ENCODE results near the gene GPR137. TPM values are rescaled to one million over a fixed set of nuclear protein-coding genes. Genes with fewer than 3 reads are reported as not detected.
A peak's percentile ranks its signal among the peaks of the same experiment; 100 is the strongest.

The GPR137 gene, protein sequence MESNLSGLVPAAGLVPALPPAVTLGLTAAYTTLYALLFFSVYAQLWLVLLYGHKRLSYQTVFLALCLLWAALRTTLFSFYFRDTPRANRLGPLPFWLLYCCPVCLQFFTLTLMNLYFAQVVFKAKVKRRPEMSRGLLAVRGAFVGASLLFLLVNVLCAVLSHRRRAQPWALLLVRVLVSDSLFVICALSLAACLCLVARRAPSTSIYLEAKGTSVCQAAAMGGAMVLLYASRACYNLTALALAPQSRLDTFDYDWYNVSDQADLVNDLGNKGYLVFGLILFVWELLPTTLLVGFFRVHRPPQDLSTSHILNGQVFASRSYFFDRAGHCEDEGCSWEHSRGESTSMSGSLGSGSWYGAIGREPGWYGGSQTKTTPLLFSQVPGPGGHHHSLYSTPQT
- total RNA-seq (10 to 100 TPM; 31.3 to 41.7 (median 38.5) TPM), polyA plus RNA-seq (35.2 TPM)
- long read RNA-seq, donor 1, transcript GPR137-204 (7 exons, 1,596 nt): major isoform, 45 of 82 reads
- long read RNA-seq, donor 1, partial matches to known transcripts: 5 of 82 reads
- long read RNA-seq, donor 1, other reads (novel, unspliced or antisense): 30 of 82 reads
- long read RNA-seq, donor 2, transcript GPR137-204 (7 exons, 1,596 nt): major isoform, 13 of 35 reads
- long read RNA-seq, donor 2, partial matches to known transcripts: 2 of 35 reads
- long read RNA-seq, donor 2, other reads (novel, unspliced or antisense): 16 of 35 reads
- long read RNA-seq, donor 3, transcript GPR137-201 (7 exons, 1,485 nt): minor isoform, 5 of 39 reads
- long read RNA-seq, donor 3, transcript GPR137-204 (7 exons, 1,596 nt): major isoform, 21 of 39 reads
- long read RNA-seq, donor 3, partial matches to known transcripts: 3 of 39 reads
- long read RNA-seq, donor 3, other reads (novel, unspliced or antisense): 10 of 39 reads
- long read RNA-seq, donor 4, transcript GPR137-204 (7 exons, 1,596 nt): major isoform, 19 of 37 reads
- long read RNA-seq, donor 4, partial matches to known transcripts: 1 of 37 reads
- long read RNA-seq, donor 4, other reads (novel, unspliced or antisense): 15 of 37 reads

DNA sequence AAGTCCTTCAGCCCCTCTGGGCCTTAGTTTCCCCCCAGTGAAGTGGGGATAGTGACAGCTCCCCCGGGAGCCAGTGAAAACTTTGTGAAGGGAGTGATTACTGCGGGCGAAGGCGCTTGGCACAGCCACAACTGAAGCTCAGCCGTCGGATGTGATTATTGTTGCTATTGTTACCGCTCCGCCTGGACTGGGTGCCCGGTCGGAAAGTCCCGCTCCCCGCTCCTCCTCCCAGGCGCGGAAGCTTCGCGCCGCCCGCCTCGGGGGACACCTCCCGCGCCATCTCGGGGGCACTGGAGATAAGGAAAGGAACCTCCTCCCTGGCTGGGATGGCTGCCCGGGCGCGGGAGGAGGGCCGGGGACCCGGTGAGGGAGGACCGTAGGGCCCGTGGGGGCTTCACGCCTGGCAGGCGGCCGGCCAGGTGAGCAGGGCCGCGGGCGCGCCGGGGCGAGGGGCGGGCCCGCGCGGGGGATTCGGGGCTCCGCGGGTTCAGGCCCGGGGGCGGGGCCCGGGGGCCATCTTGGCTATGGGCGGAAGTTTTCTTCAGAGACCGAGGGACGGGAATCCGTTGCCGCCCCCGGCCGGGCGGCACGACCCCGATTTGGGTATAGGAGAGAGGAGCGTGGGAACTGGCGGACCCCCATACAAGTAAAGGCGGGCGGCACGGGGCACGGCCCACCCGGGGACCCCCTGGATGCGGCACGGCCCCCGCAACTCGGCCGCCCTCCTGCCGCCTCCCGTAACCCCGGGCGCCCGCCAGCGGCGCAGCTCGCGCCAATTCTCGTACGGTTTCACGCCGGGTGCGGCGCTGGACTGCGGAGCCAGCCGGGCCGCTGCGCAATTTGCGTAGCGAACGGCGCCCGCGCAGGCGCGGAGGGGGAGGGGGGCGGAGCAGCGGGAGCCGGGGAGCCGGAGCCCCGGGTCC is at the start of gene GPR137:
TSS of gene GPR137 (plus strand) at position 887 of the 923 bp plus-strand sequence. CDS start 677 bp downstream, outside the sequence.
- peaks cover 7% of the 10 kb centered on the region for H3K4me1 ChIP-seq (ENCODE audit: control insufficient read depth, insufficient read depth, low read length)
- WGBS: under 1% methylated on average over 102 of the region's 102 CpGs
- intact Hi-C loops (cut with DNase I): no loop called here
- peak within 1 kb of the TSS; percentile 84 for H3K27ac ChIP-seq (ENCODE audit: low read length)
- H3K27me3 ChIP-seq (ENCODE audit: control insufficient read depth, insufficient read depth): no peaks in the 10 kb centered on the region
- ATAC-seq (peak; percentile 73), DNase-seq (peak; percentile 87 to 95 (median 95))
- H3K4me3 ChIP-seq (ENCODE audit: low read length): peak within 1 kb of the TSS; percentile 84
- H3K9me3 ChIP-seq (ENCODE audit: control insufficient read depth, low read length): no peaks in the 10 kb centered on the region

GRCh38 chr11:64237484-64237951 is 48.1 kb upstream of the GPR137 start:
- ATAC-seq (no peak), DNase-seq (peak in 2 of 3 donors; percentile 58 to 66)
- intact Hi-C loops (cut with DNase I): loop anchor here in 1 of 4 donors (5.0 kb wide), 1 partner anchor 65 kb away; the partner anchor contains the start of gene CATSPERZ
- H3K9me3 ChIP-seq (ENCODE audit: control insufficient read depth, low read length): no peaks in the 10 kb centered on the region
- H3K27ac ChIP-seq (ENCODE audit: low read length): no peak overlapping the region
- no peaks in the 10 kb centered on the region for H3K27me3 ChIP-seq (ENCODE audit: control insufficient read depth, insufficient read depth)
- 77% methylated on average over 12 of the region's 12 CpGs for WGBS
- no peak overlapping the region for H3K4me3 ChIP-seq (ENCODE audit: low read length)
- peaks cover 6% of the 10 kb centered on the region for H3K4me1 ChIP-seq (ENCODE audit: control insufficient read depth, insufficient read depth, low read length)

DNA sequence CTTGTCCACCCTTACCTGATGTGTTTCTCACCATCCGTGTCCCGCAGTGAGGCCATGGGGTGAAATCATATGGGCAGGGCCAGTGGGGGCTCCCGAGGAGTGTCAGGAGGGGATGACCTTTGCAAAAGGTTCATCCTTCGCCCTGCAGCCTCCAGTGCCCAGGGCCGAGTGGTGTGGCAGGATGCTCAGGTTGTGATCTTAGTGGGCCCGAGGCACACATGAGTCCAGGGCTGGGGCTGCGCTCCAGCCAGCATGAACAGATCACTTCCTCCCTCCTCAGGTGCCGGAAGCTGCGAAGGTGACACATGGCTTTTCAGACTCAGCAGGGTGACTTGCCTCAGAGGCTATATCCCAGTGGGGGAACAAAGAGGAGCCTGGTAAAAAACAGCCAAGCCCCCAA is 47.6 kb upstream of the GPR137 start:
- Histone ChIP-seq H3K4me3 (ENCODE audit: low read length) (no peak overlapping the region), H3K27me3 (ENCODE audit: control insufficient read depth, insufficient read depth) (no peaks in the 10 kb centered on the region), H3K27ac (ENCODE audit: low read length) (no peak overlapping the region), H3K9me3 (ENCODE audit: control insufficient read depth, low read length) (no peaks in the 10 kb centered on the region), H3K4me1 (ENCODE audit: control insufficient read depth, insufficient read depth, low read length) (peaks cover 7% of the 10 kb centered on the region)
- DNase-seq (peak in 2 of 3 donors; percentile 46 to 50), ATAC-seq (no peak)
- 89% methylated on average over 9 of the region's 9 CpGs for WGBS
- intact Hi-C loops (cut with DNase I): loop anchor here in 1 of 4 donors (5.0 kb wide), 1 partner anchor 64 kb away; the partner anchor contains the start of gene CATSPERZ

GRCh38 chr11:64238999-64239398 is 46.6 kb upstream of the GPR137 start:
- no peak overlapping the region for H3K4me3 ChIP-seq (ENCODE audit: low read length)
- DNase-seq: peak in 1 of 3 donors; percentile 48

DNA sequence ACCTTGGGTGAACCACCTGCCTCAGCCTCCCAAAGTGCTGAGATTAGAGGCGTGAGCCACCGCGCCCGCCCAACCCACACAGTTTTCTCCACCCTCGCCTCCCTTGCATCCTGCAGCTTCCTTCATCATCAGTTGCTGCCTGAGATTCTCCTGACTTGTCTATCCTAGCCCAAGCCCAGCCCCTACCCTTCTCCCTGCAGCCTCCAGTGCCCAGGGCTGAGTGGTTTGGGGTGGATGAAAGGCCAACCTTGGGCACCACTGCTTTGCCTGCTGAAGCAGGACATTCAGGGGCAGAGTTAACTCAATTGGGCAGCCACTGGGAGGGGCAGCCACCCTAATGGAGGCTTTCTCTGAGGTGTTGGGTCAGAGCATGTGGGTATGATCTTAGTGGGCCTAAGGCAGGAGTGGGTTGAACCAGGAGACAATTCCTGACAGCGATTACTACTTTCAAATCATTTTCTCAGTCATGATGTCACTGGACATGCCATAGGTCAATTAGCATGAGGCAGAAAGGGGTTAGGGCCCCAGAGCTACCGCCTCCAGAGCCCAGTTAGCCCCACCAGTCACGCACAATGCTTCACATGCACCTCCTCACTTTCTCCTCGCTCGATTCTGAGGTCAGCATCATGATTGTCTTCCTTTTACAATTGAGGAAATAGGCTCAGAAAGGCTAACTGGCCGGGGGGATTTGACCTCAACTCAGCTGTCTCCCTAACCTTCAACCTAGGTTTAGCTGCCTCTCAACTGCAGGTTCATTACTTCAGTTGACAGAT is 45.8 kb upstream of the GPR137 start:
- ATAC-seq (no peak), DNase-seq (peak in 2 of 3 donors; percentile 55 to 62)
- Histone ChIP-seq H3K27ac (ENCODE audit: low read length) (peak overlapping the region; percentile 89), H3K9me3 (ENCODE audit: control insufficient read depth, low read length) (no peaks in the 10 kb centered on the region), H3K27me3 (ENCODE audit: control insufficient read depth, insufficient read depth) (no peaks in the 10 kb centered on the region), H3K4me3 (ENCODE audit: low read length) (peak overlapping the region; percentile 49), H3K4me1 (ENCODE audit: control insufficient read depth, insufficient read depth, low read length) (peaks cover 7% of the 10 kb centered on the region)
- intact Hi-C loops (cut with DNase I): loop anchor here in 1 of 4 donors (5.0 kb wide), 1 partner anchor 62 kb away; the partner anchor contains the start of gene CATSPERZ
- 83% methylated on average over 11 of the region's 11 CpGs for WGBS

More at GRCh38 chr11:64238999-64239398, 46.6 kb upstream of the GPR137 start:
- peaks cover 7% of the 10 kb centered on the region for H3K4me1 ChIP-seq (ENCODE audit: control insufficient read depth, insufficient read depth, low read length)
- no peaks in the 10 kb centered on the region for H3K27me3 ChIP-seq (ENCODE audit: control insufficient read depth, insufficient read depth)
- no peak overlapping the region for H3K27ac ChIP-seq (ENCODE audit: low read length)
- H3K9me3 ChIP-seq (ENCODE audit: control insufficient read depth, low read length): no peaks in the 10 kb centered on the region
- no peak for ATAC-seq
- WGBS: 77% methylated on average over 5 of the region's 5 CpGs
- intact Hi-C loops (cut with DNase I): loop anchor here in 1 of 4 donors (5.0 kb wide), 1 partner anchor 63 kb away; the partner anchor contains the start of gene CATSPERZ

DNA sequence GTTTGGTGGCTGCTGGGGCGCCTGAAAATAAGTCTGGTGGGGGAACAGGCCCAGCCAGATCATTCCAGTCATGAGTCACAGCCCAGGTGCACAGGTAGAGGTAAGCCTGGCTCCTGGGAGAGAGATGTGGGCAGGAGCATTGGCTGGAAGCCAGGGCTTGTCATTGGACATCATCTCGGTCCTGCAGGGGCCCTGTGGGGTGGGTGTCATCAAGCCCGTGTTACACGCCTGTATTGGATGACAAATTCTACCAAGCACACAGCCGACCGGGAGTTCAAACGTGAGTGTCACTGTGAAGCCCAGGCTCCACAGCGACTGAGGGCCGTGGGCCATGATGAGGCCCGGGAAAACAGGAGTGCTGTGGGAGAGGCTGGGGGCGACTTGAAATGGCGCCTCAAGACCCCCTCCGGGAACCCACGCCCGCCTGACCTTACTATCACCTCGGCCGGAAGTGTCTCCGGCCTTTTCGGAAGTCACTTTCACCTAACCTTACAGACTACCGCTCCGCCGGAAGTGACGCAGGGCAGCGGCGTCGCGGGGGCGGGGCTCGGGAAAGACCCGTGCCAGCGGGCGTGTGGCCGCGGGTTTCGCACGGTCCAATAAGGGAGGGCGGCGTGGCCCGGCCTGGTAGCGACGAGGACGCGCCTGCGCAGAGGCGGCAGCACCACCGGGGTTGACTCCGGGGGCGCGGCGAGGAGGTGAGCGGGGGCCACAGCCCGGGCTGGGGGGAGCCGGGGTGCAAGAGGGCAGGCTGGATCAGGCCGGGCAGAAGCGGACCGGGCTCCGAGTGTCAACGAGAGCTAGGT is 45.0 kb upstream of the GPR137 start, which contains the start of gene FKBP2:
TSS of gene FKBP2 (plus strand) at position 661 of the 806 bp plus-strand sequence. CDS start 1,293 bp downstream, outside the sequence.
- Histone ChIP-seq H3K9me3 (ENCODE audit: control insufficient read depth, low read length) (no peaks in the 10 kb centered on the region), H3K4me1 (ENCODE audit: control insufficient read depth, insufficient read depth, low read length) (peaks cover 7% of the 10 kb centered on the region), H3K4me3 (ENCODE audit: low read length) (peak within 1 kb of the TSS; percentile 81), H3K27me3 (ENCODE audit: control insufficient read depth, insufficient read depth) (no peaks in the 10 kb centered on the region), H3K27ac (ENCODE audit: low read length) (peak within 1 kb of the TSS; percentile 89)
- intact Hi-C loops (cut with DNase I): no loop called here
- WGBS: 2% methylated on average over 58 of the region's 58 CpGs
- ATAC-seq (peak; percentile 79 to 81), DNase-seq (peak; percentile 98 to 99 (median 99))

- ATAC-seq (peak; percentile 88 to 91), DNase-seq (peak; percentile 100)
- H3K27me3 ChIP-seq (ENCODE audit: control insufficient read depth, insufficient read depth): no peaks in the 10 kb centered on the region
- peaks cover 7% of the 10 kb centered on the region for H3K4me1 ChIP-seq (ENCODE audit: control insufficient read depth, insufficient read depth, low read length)
- intact Hi-C loops (cut with DNase I): no loop called here
- H3K9me3 ChIP-seq (ENCODE audit: control insufficient read depth, low read length): no peaks in the 10 kb centered on the region
- H3K27ac ChIP-seq (ENCODE audit: low read length): peak overlapping the region; percentile 89
- peak overlapping the region; percentile 49 for H3K4me3 ChIP-seq (ENCODE audit: low read length)
- WGBS: under 1% methylated on average over 24 of the region's 24 CpGs
These were observed 44.5 kb upstream of the GPR137 start for GRCh38 chr11:64241241-64241490.

DNA sequence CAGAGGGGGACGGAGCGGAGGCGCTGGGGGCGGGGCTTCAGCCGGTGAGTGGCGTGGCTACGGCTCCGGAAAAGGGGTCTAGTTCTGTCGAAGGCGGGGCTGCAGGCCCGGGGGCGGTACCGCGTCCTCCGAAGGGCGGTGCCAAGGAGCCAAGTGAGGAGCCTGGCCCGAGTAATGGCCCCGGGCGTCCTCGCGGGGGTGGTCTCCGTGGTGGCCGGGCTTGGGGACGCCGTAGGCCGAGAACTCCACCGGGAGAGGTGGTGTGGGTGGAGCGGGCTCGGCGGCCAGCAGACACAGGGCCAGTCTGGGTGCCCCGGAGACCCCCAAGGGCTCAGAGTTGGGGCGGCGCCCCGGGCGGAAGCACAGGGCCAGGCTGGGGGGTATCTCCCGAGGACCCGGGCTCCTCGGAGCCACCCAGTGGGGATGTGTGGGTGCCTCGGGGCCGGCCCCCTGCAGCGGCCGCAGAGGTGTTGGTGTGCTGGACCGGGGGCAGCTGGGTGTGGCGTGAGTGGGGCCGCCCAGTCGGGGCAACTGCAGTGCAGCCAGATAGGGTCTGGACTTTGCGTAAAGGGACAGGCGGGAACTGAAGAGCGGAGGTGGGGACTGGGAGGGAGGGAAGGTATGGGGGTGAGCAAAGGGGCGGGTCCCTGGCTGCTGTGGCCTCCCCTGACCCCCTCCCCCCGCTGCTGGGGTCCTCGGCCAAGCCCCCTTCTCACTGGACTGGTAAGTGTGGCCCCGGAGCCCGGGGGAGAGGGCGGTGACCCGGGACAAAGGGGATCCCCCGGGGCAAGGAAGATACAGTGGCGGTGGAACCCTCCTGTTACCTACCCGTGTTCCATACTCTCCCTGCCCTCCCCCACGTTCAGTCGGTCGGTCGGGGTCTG is 43.9 kb upstream of the GPR137 start:
- peak overlapping the region; percentile 59 for H3K27ac ChIP-seq (ENCODE audit: low read length)
- ATAC-seq (peak; percentile 5 to 29), DNase-seq (peak in 1 of 3 donors; percentile 72)
- H3K9me3 ChIP-seq (ENCODE audit: control insufficient read depth, low read length): no peaks in the 10 kb centered on the region
- peak overlapping the region; percentile 81 for H3K4me3 ChIP-seq (ENCODE audit: low read length)
- peaks cover 7% of the 10 kb centered on the region for H3K4me1 ChIP-seq (ENCODE audit: control insufficient read depth, insufficient read depth, low read length)
- H3K27me3 ChIP-seq (ENCODE audit: control insufficient read depth, insufficient read depth): no peaks in the 10 kb centered on the region
- under 1% methylated on average over 63 of the region's 63 CpGs for WGBS
- intact Hi-C loops (cut with DNase I): no loop called here

All from right cardiac atrium (tissue), 5 donors.